ENCODE data around the gene BANF2. TPM values are rescaled to one million over a fixed set of nuclear protein-coding genes. Genes with fewer than 3 reads are reported as not detected.

Gene BANF2
- total and polyA plus RNA-seq, 2 of the 4 experiments (the other 2 are of a cell fraction) = not detected

- H3K4me3 ChIP-seq (ENCODE audit: insufficient read depth, low read depth, low read length) = no peak overlapping the region
- no peak overlapping the region for H4K8ac ChIP-seq (ENCODE audit: low read depth in 2 of 2, low read length in 2 of 2)
- peaks cover 4% of the 10 kb centered on the region for H3K27me3 ChIP-seq (ENCODE audit: control insufficient read depth, insufficient read depth, low read length)
- no peaks in the 10 kb centered on the region for H3K9me3 ChIP-seq (ENCODE audit: control insufficient read depth, insufficient read depth, low read length)
- ATAC-seq (ENCODE audit: low read depth) (no peak), DNase-seq (no peak)
- H3K4me2 ChIP-seq (ENCODE audit: low read depth, low read length) = no peak overlapping the region
- no peak overlapping the region for H4K91ac ChIP-seq (ENCODE audit: insufficient read depth, low read depth, low read length)
- ChIA-PET POLR2A (ENCODE audit: unreplicated experiment) (no interaction called here), CTCF (no interaction called here)
- no peaks in the 10 kb centered on the region for H3K79me1 ChIP-seq (ENCODE audit: low read depth in 1 of 2, low read length in 2 of 2)
- H3K27ac ChIP-seq (ENCODE audit: insufficient read depth, low read length) = no peak overlapping the region
- H3K9me1 ChIP-seq (ENCODE audit: insufficient read depth, low read length) = 0 out of 2 replicates have a peak, but pooled peaks cover 2% of the 10 kb centered on the region
- no peak overlapping the region for H3K18ac ChIP-seq (ENCODE audit: low read depth, low read length)
- no peaks in the 10 kb centered on the region for H3K36me3 ChIP-seq (ENCODE audit: control insufficient read depth, insufficient read depth, low read length)
- no peak overlapping the region for H2AK5ac ChIP-seq (ENCODE audit: low read depth, low read length)
- no peak overlapping the region for H2AK9ac ChIP-seq (replicated peaks; ENCODE audit: low read depth, low read length, poor library complexity)
- H3K14ac ChIP-seq (replicated peaks; ENCODE audit: low read depth, low read length) = no peak overlapping the region
- WGBS, 2 experiments (ENCODE audit: extremely low coverage in 2 of 2, insufficient read length in 1 of 2) = 100% methylated on average over 1 of the region's 7 CpGs; no CpG with 5 or more reads in 1 of the 2 experiments
- no peaks in the 10 kb centered on the region for H3K4me1 ChIP-seq (ENCODE audit: control insufficient read depth, insufficient read depth, low read length)
- no peak overlapping the region for H3K56ac ChIP-seq (ENCODE audit: extremely low read depth, insufficient read depth, low read length)
- no peak overlapping the region for H3K9ac ChIP-seq (ENCODE audit: low read depth, low read length)
- no peak overlapping the region for H2AFZ ChIP-seq (replicated peaks; ENCODE audit: low read length, poor library complexity)
- in situ Hi-C loops (cut with MboI; ENCODE audit: low sequenced_read_pairs) = no loop called here
- TF ChIP-seq NFE2L2 (IDR thresholded peaks at IDR 0.05; ENCODE audit: low read depth, low read length) = no peak
- TF ChIP-seq, protein P1, sequence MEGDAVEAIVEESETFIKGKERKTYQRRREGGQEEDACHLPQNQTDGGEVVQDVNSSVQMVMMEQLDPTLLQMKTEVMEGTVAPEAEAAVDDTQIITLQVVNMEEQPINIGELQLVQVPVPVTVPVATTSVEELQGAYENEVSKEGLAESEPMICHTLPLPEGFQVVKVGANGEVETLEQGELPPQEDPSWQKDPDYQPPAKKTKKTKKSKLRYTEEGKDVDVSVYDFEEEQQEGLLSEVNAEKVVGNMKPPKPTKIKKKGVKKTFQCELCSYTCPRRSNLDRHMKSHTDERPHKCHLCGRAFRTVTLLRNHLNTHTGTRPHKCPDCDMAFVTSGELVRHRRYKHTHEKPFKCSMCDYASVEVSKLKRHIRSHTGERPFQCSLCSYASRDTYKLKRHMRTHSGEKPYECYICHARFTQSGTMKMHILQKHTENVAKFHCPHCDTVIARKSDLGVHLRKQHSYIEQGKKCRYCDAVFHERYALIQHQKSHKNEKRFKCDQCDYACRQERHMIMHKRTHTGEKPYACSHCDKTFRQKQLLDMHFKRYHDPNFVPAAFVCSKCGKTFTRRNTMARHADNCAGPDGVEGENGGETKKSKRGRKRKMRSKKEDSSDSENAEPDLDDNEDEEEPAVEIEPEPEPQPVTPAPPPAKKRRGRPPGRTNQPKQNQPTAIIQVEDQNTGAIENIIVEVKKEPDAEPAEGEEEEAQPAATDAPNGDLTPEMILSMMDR (conservative IDR thresholded peaks at IDR 0.05; ENCODE audit: low read depth, low read length) = no peak
- no TSS peak for BruUV-seq (replicated peaks)
- no peak overlapping the region; the same call in 1 of the 2 replicates for H2BK20ac ChIP-seq (ENCODE audit: low read depth, low read length)
- no peak overlapping the region for H4K5ac ChIP-seq (ENCODE audit: low read depth, low read length)
- no peak overlapping the region for H2BK5ac ChIP-seq (ENCODE audit: low read depth, low read length, poor library complexity, severe bottlenecking)
- H3K23ac ChIP-seq (ENCODE audit: low read depth, low read length) = no peak overlapping the region
- dilution Hi-C loops (cut with HindIII; ENCODE audit: low sequenced_read_pairs, unreplicated experiment) = no loop called here
- no peaks in the 10 kb centered on the region for H4K20me1 ChIP-seq (ENCODE audit: insufficient read depth, low read length)
- intact Hi-C loops (cut with micrococcal nuclease) = no loop called here
- H2BK120ac ChIP-seq (ENCODE audit: low read depth, low read length) = no peak overlapping the region
- H2BK15ac ChIP-seq (ENCODE audit: low read depth, low read length) = no peak overlapping the region
- no peak overlapping the region for H3K4ac ChIP-seq (ENCODE audit: low read depth, low read length)
These were observed 65.8 kb downstream of the BANF2 start for GRCh38 chr20:17765584-17765983.

Data from IMR-90 (cell line).